Fibroblast of skin of back (primary cell): ENCODE measurements around the gene MIOX.
A peak's percentile ranks its signal among the peaks of the same experiment; 100 is the strongest.
"Not testable (repeated sequence)": the region's sequence is repeated elsewhere in the genome, so short reads cannot be mapped to it uniquely, and the experiment has no call there.

ENCODE experiments used
- DNase-seq: peaks from one replicate; pipeline ENCODE4 v3.0.0-alpha.2; 2013

The MIOX gene

DNA sequence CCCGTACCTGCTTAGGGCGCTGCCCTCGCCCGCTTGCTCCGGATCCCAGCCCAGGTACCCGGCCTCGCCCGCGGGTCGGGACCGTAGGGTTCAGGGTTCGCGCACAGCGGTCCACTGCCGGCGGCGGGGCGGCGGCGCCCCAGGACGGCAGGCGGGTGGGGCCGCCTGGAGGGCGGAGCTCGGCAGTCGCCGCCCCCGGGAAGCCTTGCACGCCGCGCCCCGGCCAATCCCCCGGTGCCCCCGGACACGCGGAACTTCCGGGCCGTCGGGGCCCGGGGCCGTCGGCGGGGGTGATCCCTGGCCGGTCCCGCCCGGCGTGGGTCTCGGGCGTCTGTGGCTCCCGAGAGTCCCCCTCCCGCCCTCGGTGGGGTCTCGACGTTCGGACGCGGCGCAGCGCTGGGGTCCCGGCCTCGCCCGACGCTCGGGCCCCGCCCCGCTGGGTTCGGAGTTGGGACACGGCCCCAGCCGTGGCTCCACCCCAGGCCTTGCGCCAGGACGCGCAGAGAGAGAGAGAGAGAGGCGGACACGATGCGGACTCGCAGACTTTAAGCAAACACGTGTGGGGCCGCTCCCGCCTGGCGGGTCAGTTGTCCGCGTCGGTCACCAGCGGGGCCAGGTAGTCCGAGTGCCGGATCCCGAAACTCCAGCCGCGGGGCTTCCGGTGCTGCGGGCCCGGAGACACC, 43.4 kb downstream of the MIOX start, which contains the start of gene TYMP:
TYMP (minus strand) TSS at position 116 of the 683 bp plus-strand sequence. CDS start 303 bp downstream, outside the sequence.
- peak; percentile 52 for DNase-seq

DNA sequence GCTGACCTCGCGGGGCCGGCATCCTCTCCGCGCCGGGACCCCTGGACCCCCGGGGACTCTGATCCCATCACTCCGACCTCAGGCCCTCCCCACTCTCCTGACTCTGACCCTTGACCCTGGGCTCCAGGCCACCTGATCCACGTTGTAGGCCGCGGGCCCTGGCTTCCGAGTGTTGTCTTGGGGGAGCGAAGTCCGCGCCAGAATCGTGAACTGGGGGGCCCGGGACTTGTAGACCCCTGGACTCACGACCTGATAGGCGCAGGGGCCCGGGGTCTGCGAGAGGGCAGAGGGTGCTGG, 43.9 kb downstream of the MIOX start:
- DNase-seq = no peak

DNA sequence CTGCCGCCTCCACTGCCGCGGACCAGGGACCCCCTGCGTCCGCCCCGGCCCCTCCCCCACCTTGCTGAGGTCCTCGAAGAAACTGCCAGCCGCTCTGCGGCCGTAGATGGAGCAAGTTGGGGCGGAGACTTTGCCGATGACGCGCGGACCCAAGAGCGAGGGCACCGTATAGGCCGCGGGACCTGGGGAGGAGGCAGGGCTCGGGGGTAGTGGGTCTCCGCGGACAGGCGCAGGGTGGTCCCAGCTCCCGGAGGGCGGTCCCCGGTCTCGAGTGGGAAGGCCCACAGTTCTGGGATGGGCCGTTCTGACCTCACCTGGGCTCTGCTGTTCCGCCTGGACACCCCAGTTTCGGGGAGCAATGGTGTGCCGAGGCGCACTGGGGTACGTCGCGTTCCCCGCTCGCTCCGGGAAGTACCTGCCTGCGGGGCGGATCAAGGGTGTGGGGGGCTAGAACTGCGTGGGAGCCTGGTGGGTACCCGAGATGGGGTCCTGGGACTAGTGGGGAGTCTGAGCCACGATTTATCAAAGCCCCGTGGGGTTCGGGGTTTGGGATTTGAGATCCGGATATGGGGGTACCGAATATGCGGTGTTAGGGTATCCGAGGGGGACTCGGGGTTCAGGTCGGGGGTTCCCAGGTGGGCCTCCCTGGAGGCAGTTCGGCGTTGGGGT, 44.4 kb downstream of the MIOX start:
- peak; percentile 64 for DNase-seq

DNA sequence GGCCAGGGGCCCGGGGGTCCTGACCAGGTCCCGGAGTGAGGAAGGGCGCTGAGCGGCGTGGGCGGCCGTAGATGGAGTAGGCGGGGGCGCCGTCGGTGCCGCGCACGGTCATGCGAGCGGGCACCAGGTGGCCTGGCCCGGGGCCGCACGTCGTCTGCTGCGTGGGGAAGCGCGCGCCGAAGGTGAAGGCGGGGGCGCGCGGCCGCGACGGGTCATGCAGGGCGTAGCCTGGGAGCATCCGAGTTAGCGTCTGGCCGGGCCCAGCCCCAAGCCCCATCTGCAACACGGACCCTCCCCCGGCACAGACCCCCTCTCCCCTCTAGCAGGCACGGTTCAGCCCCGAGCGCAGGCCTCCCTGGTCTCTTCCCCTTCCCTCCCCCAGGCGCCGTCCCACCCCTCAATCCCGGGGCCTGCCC, 44.9 kb downstream of the MIOX start:
- no peak for DNase-seq

DNA sequence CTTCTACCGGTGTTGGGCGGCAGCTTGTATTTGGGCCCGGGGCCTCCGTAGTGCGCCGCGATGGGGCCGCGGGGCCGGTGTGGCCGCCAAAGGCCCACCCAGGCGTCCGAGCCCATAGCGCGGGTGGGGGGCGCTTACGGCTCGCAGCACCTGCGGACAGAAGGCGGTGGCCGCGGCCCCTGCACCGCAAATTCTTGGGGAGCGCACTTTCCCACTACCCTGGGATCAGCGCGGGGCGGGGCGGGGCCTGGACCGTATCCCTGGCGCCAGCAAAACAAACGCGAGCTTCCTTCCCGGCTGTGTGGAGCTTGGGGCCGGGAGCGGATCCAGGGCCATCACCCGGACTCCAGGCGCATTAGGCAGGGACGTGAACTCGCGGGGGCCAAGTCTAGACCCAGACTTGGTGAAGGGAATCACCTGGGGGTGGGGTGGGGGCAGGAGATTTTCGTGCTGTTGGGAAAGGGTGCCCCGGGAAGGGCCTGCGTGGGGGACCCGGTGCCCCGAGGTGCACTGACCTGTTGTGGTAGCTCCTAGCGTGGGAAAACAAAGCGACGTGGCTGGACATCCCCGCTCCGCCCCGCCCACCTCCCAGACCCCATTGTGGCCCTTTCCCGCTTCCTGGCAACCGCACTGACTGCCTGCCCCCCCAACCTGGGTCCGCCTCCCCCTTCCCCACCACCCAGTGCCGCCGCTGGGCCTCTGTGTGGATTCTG, 45.5 kb downstream of the MIOX start:
- DNase-seq = peak; percentile 39

DNA sequence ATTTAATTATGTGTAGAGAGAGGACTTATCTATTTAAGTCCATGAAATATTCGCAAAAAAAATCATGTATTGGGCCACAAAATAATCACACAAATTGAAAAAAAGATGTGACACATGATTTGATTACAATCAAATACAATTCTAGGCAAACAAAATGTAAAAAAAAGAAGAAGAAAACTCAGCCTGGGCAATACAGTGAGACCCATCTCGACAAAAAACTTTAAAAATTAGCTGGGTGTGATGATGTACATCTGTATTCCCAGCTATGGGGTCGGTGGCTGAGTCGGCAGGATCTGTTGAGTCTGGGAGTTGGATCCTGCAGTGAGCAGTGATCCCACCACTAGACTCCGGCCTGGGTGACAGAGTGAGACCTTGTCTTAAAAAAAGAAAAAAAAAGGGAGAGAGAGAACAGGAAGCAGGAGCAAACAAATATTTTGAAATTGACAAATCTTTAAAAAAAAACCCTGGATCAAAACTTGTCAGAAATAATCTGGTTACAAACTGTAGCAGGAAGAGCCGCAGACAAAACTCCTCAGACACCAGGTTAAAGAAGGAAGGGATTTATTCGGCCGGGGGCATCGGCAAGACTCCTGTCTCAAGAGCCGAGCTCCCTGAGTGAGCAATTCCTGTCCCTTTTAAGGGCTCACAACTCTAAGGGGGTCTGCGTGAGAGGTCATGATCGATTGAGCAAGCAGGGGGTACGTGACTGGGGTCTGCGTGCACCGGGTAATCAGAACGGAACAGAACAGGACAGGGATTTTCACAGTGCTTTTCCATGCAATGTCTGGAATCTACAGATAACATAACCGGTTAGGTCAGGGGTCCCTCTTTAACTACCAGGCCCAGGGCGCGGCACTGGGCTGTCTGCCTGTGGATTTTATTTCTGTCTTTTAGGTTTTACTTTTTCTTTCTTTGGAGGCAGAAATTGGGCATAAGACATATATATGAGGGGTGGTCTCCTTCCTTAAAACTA, 46.5 kb downstream of the MIOX start:
- no peak for DNase-seq

DNA sequence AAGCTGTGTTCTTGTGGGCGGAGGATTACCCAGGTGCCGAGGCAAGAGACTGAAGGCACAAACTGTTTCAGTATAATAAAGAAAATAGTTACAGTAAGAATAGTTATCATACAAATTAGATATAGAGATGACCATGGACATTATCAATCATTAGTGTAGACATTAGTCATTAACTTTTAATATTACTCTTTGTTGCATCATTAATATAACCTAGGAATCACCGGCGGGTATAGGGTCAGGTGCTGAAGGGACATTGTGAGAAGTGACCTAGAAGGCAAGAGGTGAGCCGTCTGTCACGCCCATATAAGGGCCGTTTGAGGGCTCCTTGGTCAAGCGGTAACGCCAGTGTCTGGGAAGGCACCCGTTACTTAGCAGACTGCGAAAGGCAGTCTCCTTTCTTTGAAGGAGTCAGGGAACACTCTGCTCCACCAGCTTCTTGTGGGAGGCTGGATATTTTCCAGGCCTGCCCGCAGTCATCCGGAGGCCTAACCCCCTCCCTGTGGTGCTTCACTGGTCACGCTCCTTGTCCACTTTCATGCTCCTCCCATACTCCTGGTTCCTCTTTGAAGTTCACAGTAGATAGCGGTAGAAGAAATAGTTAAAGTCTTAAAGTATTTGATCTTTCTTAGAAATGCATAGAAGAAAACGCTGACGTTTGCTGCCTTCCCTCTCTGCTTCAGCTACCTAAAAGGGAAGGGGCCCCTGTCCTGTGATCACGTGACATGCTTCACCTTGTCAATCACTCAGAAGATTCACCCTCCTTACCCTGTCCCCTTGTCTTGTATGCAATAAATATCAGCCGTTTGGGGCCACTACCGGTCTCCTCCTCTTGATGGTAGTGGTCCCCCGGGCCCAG, 47.4 kb downstream of the MIOX start:
- DNase-seq = not testable (repeated sequence)

DNA sequence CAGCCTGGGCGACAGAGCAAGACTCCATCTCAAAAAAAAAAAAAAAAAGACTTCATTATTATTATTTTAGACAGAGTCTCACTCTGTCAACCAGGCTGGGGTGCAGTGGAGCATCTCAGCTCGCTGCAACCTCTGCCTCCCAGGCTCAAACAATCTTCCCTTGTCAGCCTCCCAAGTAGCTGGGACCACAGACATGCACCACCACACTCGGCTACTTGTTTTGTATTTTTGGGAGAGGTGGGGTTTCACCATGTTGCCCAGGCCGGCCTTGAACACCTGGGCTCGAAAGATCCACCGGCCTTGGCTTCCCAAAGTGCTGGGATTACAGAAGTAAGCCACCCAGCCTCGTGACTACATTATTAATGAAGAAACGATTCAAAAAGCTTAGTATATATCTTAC, 48.5 kb downstream of the MIOX start:
- no peak for DNase-seq

DNA sequence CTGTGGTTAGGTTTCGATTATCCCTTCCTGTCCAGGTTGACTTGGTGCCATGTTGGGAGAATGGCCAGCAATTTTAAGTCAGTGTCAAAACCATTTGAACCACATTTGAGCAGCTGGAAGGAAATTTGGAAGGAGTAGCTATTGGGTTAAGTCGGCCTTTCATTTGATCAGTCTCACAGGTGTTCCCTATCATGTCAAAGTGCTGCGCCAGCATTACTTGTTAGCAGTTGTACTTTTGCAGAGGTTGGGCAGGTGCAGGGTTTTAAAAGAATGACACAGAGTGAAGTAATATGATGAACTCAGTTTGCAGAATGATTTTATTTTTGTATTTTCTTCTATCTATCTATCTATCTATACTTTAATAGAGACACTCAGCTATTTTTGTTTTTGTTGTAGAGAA, 49.6 kb downstream of the MIOX start:
- DNase-seq = no peak

DNA sequence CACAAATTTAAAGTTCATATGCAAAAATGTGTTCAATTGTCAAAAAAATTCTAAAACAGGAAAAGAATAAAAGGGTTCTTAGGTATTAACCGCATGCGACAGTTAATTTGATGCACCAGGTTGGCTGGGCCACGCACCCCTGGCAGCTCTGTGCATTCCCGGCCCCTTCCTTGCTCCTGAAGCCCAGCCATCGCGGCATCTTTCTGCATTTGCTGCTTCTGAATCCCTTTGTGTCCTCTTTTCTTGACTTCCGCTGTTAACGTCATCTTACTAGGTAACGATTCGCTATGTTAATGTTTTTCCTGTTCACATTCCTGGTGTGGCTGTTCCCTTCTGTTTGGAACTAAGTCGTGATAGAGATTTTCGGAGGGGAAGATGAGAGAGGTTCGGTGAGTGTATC, 51.1 kb downstream of the MIOX start:
- no peak for DNase-seq
